ENCODE measurements around the gene ARPC2. TPM values are rescaled to one million over a fixed set of nuclear protein-coding genes. Genes with fewer than 3 reads are reported as not detected.

ARPC2 gene
- total and polyA plus RNA-seq, 7 donors, result 150 to 274 (median 198) TPM

GRCh38 chr2:218224186-218224585 is 7.2 kb downstream of the ARPC2 start:
- ATAC-seq (no peak), DNase-seq (no peak)
- Histone ChIP-seq H3K4me3 (no peak overlapping the region), H3K9me3 (no peaks in the 10 kb centered on the region), H3K4me1 (peaks cover 74% of the 10 kb centered on the region), H3K36me3 (ENCODE audit: insufficient read depth in 1 of 2, low read depth in 1 of 2) (peaks cover 8 to 52% of the 10 kb centered on the region in 2 donors), H3K27ac (peak overlapping the region; percentile 95), H3K27me3 (ENCODE audit: insufficient read depth in 3 of 3, low read length in 2 of 3) (no peaks in the 10 kb centered on the region)
- TF ChIP-seq CTCF (IDR thresholded peaks at IDR 0.05), result no peak
- intact Hi-C loops (cut with DNase I), result no loop called here
- 53 to 67% (median 55%) methylated on average over 1 of the region's 1 CpG for WGBS, 3 donors

- no peak overlapping the region for H3K4me3 ChIP-seq
- no peak overlapping the region for H3K27ac ChIP-seq
- ATAC-seq, result no peak
- H3K36me3 ChIP-seq (ENCODE audit: insufficient read depth in 1 of 2, low read depth in 1 of 2), result peaks cover 23 to 76% of the 10 kb centered on the region in 2 donors
- WGBS, 3 donors, result 82 to 94% (median 88%) methylated on average over 3 of the region's 3 CpGs
- DNase-seq, result no peak
- peaks cover 61% of the 10 kb centered on the region for H3K4me1 ChIP-seq
- intact Hi-C loops (cut with DNase I), result no loop called here
- no peaks in the 10 kb centered on the region for H3K27me3 ChIP-seq (ENCODE audit: insufficient read depth in 3 of 3, low read length in 2 of 3)
- H3K9me3 ChIP-seq, result no peaks in the 10 kb centered on the region
- no peak for TF ChIP-seq CTCF (IDR thresholded peaks at IDR 0.05)
These were observed 9.9 kb downstream of the ARPC2 start for GRCh38 chr2:218226903-218227302.

DNA sequence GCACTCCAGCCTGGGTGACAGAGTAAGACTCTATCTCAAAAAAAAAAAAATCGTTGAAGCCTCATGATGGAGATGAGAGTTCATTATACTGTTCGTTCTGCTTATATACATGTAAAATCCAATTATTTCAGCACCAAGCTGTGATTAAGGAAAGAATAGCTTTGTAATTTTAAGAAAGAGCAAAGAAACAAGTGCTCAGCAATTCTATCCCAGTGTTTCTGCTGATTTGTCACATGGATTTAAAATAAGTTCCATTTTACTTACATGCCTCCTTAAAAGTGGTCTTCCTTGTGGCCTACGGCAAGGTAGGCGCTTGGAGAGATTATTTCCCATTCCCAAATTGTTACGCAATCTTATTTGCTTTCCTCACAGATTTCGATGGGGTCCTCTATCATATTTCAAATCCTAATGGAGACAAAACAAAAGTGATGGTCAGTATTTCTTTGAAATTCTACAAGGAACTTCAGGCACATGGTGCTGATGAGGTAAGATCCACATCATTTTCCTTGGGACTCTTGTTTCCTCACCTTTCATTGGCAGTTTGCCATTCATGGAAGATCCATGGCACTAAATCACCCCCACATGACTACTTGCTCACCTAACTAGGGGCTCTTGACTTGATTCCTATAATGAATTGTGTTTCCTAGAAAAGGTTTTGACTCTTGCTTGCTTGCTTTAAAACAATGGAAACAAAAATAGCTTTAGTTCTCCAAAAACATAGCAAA is 11.5 kb downstream of the ARPC2 start:
- peaks cover 23 to 93% of the 10 kb centered on the region in 2 donors for H3K36me3 ChIP-seq (ENCODE audit: insufficient read depth in 1 of 2, low read depth in 1 of 2)
- peak overlapping the region; percentile 39 for H3K27ac ChIP-seq
- no peak overlapping the region for H3K4me3 ChIP-seq
- WGBS, 3 donors, result 88 to 91% (median 89%) methylated on average over 6 of the region's 6 CpGs
- peak in 1 of 4 donors; percentile 29 for ATAC-seq
- DNase-seq, result no peak
- peaks cover 45% of the 10 kb centered on the region for H3K4me1 ChIP-seq
- H3K9me3 ChIP-seq, result no peaks in the 10 kb centered on the region
- intact Hi-C loops (cut with DNase I), result no loop called here
- H3K27me3 ChIP-seq (ENCODE audit: insufficient read depth in 3 of 3, low read length in 2 of 3), result no peaks in the 10 kb centered on the region
- TF ChIP-seq CTCF (IDR thresholded peaks at IDR 0.05), result no peak

GRCh38 chr2:218229239-218229638 is 12.2 kb downstream of the ARPC2 start:
- ATAC-seq (peak in 2 of 4 donors; percentile 53 to 56), DNase-seq (no peak)
- H3K36me3 ChIP-seq (ENCODE audit: insufficient read depth in 1 of 2, low read depth in 1 of 2), result peaks cover 22 to 100% of the 10 kb centered on the region in 2 donors
- peaks cover 38% of the 10 kb centered on the region for H3K4me1 ChIP-seq
- no peak for TF ChIP-seq CTCF (IDR thresholded peaks at IDR 0.05)
- H3K4me3 ChIP-seq, result no peak overlapping the region
- no peaks in the 10 kb centered on the region for H3K9me3 ChIP-seq
- intact Hi-C loops (cut with DNase I), result no loop called here
- 44 to 63% (median 51%) methylated on average over 3 of the region's 3 CpGs for WGBS, 3 donors
- no peaks in the 10 kb centered on the region for H3K27me3 ChIP-seq (ENCODE audit: insufficient read depth in 3 of 3, low read length in 2 of 3)
- H3K27ac ChIP-seq, result peak overlapping the region; percentile 39

GRCh38 chr2:218229851-218230250 is 12.9 kb downstream of the ARPC2 start:
- Histone ChIP-seq H3K9me3 (no peaks in the 10 kb centered on the region), H3K27me3 (ENCODE audit: insufficient read depth in 3 of 3, low read length in 2 of 3) (no peaks in the 10 kb centered on the region), H3K4me1 (peaks cover 32% of the 10 kb centered on the region), H3K4me3 (no peak overlapping the region), H3K27ac (no peak overlapping the region), H3K36me3 (ENCODE audit: insufficient read depth in 1 of 2, low read depth in 1 of 2) (peaks cover 21 to 100% of the 10 kb centered on the region in 2 donors)
- TF ChIP-seq CTCF (IDR thresholded peaks at IDR 0.05), result no peak
- WGBS, 3 donors, result 92 to 97% (median 93%) methylated on average over 4 of the region's 4 CpGs
- ATAC-seq, result no peak
- intact Hi-C loops (cut with DNase I), result no loop called here
- no peak for DNase-seq

All from psoas muscle (tissue), 8 donors.